OCI-LY3 (cell line): ENCODE measurements around the gene CHID1.

Source experiments
- H2AFZ ChIP-seq: fragments of 200-600, 300-600 bp; shearing (Covaris generic); 2 replicates; pipeline ENCODE4 v1.6.0; 2014; ENCODE audit warnings: antibody characterized with exemption, low read depth, low read length
- H3K27ac ChIP-seq: fragments of 200-600, 300-600 bp; sonication (generic); 2 replicates; pipeline ENCODE4 v1.5.1; 2014; ENCODE audit warnings: mild to moderate bottlenecking, low read length, moderate library complexity, mixed read lengths
- H3K27me3 ChIP-seq: fragments of 200-600, 300-600 bp; sonication (generic); 2 replicates; pipeline ENCODE4 v1.6.1; 2014; ENCODE audit warnings: low read depth, low read length, mixed read lengths
- H3K36me3 ChIP-seq: fragments of 200-600, 300-600 bp; sonication (generic); replicated peaks from 2 replicates; pipeline ENCODE3; 2014; ENCODE audit warnings: low read depth, low read length, mixed read lengths
- H3K4me1 ChIP-seq: fragments of 300-600, 200-600 bp; sonication (generic); 2 replicates; pipeline ENCODE4 v1.6.1; 2014; ENCODE audit warnings: low read length, mixed read lengths
- H3K4me2 ChIP-seq: fragments of 200-600, 300-600 bp; sonication (generic); 2 replicates; pipeline ENCODE4 v1.6.1; 2014; ENCODE audit warnings: low read length, mixed read lengths
- H3K4me3 ChIP-seq: fragments of 300-600, 200-600 bp; sonication (generic); 2 replicates; pipeline ENCODE4 v1.5.1; 2014; ENCODE audit warnings: antibody characterized with exemption, mild to moderate bottlenecking, low read length, moderate library complexity
- H3K79me2 ChIP-seq: fragments of 300-600, 200-600 bp; shearing (Covaris generic); 2 replicates; pipeline ENCODE4 v1.6.1; 2014; ENCODE audit warnings: mild to moderate bottlenecking, low read length, mixed read lengths
- H3K9ac ChIP-seq: fragments of 300-600, 200-600 bp; shearing (Covaris generic); 2 replicates; pipeline ENCODE4 v1.6.0; 2014; ENCODE audit warnings: mild to moderate bottlenecking, low read length, moderate library complexity
- H3K9me3 ChIP-seq: fragments of 200-600, 300-600 bp; shearing (Covaris generic); 2 replicates; pipeline ENCODE4 v1.6.1; 2014; ENCODE audit warnings: low read length, mixed read lengths; ENCODE audit not compliant: insufficient read depth
- H4K20me1 ChIP-seq: fragments of 200-600, 300-600 bp; sonication (generic); 2 replicates; pipeline ENCODE4 v1.6.1; 2016; ENCODE audit warnings: low read length, mixed read lengths; ENCODE audit not compliant: insufficient read depth
- CTCF ChIP-seq: fragments of 200-600, 300-600 bp; sonication (generic); IDR thresholded peaks from 2 replicates; pipeline ENCODE4 v1.5.1; 2014; ENCODE audit warnings: antibody characterized with exemption, low read length, low read depth
- EZH2phosphoT487 ChIP-seq: fragments of 200-600 bp; shearing (Covaris generic); IDR thresholded peaks from 2 replicates; pipeline ENCODE4 v1.6.1; 2018; ENCODE audit warnings: antibody characterized with exemption, mixed run types, low read depth

Gene CHID1

GRCh38 chr11:854601-855329 lies 55.8 kb downstream of the CHID1 start:
- TF ChIP-seq CTCF (no peak), EZH2phosphoT487 (no peak)
- H4K20me1 ChIP-seq = no peaks in the 10 kb centered on the region

GRCh38 chr11:853682-854448 lies 56.7 kb downstream of the CHID1 start:
- Histone ChIP-seq H3K36me3 (no peaks in the 10 kb centered on the region), H3K9me3 (no peaks in the 10 kb centered on the region), H3K4me1 (peaks cover 5% of the 10 kb centered on the region), H4K20me1 (no peaks in the 10 kb centered on the region), H2AFZ (no peak overlapping the region), H3K27me3 (no peaks in the 10 kb centered on the region), H3K9ac (no peak overlapping the region), H3K4me3 (no peak overlapping the region), H3K79me2 (no peaks in the 10 kb centered on the region), H3K27ac (no peak overlapping the region), H3K4me2 (no peak overlapping the region)
- TF ChIP-seq EZH2phosphoT487 (no peak), CTCF (no peak)

More at GRCh38 chr11:854601-855329, 55.8 kb downstream of the CHID1 start:
- Histone ChIP-seq H3K4me2 (no peak overlapping the region), H3K27ac (no peak overlapping the region), H3K9ac (no peak overlapping the region), H3K9me3 (no peaks in the 10 kb centered on the region), H3K36me3 (no peaks in the 10 kb centered on the region), H2AFZ (no peak overlapping the region), H3K4me3 (no peak overlapping the region), H3K27me3 (no peaks in the 10 kb centered on the region), H3K4me1 (no peaks in the 10 kb centered on the region), H3K79me2 (no peaks in the 10 kb centered on the region)

- Histone ChIP-seq H3K9ac (no peak overlapping the region), H3K9me3 (no peaks in the 10 kb centered on the region), H4K20me1 (no peaks in the 10 kb centered on the region), H3K4me3 (no peak overlapping the region), H2AFZ (no peak overlapping the region), H3K36me3 (no peaks in the 10 kb centered on the region), H3K4me2 (no peak overlapping the region), H3K4me1 (peaks cover 10% of the 10 kb centered on the region), H3K79me2 (no peaks in the 10 kb centered on the region), H3K27me3 (no peaks in the 10 kb centered on the region), H3K27ac (no peak overlapping the region)
- TF ChIP-seq EZH2phosphoT487 (no peak), CTCF (no peak)
Observed at GRCh38 chr11:852762-853161, 57.8 kb downstream of the CHID1 start.
